Stomach (tissue), 9 donors: Measurements from ENCODE around the gene BCL11B. TPM values are rescaled to one million over a fixed set of nuclear protein-coding genes. Genes with fewer than 3 reads are reported as not detected.

ENCODE experiments used
- DNase-seq, 2 donors: peaks; one replicate each; pipeline versions ENCODE4 v3.0.0 to v3.0.0-alpha.2; 2013 to 2019
- H3K27ac ChIP-seq, 5 donors: fragments of 200-600 bp in 4 of 5; sonication (generic) in 4 of 5; one replicate each; pipeline ENCODE4 v1.5.1; 2013 to 2019; ENCODE audit warnings: mild to moderate bottlenecking in 1 of 5, moderate library complexity in 1 of 5
- H3K27me3 ChIP-seq, 3 donors: fragments of 200-600 bp; sonication (generic); one replicate each; pipeline ENCODE4 v1.5.1; 2017 to 2019; ENCODE audit warnings: mixed run types in 1 of 3
- H3K36me3 ChIP-seq, 4 donors: fragments of 200-600 bp; sonication (generic); 1 replicate in 3 of 4; 2 replicates in 1 of 4; pipeline ENCODE4 v1.5.1; 2016 to 2019
- H3K4me1 ChIP-seq, 4 donors: fragments of 200-600 bp; sonication (generic); one replicate each; pipeline ENCODE4 v1.5.1; 2016 to 2019
- H3K4me3 ChIP-seq, 4 donors: fragments of 200-600 bp; sonication (generic) in 3 of 4; one replicate each; pipeline ENCODE4 v1.5.1; 2016 to 2019; ENCODE audit warnings: mild to moderate bottlenecking in 1 of 4
- H3K9me3 ChIP-seq, 4 donors: fragments of 200-600 bp; sonication (generic); one replicate each; pipeline ENCODE4 v1.5.1; 2016 to 2019
- CTCF ChIP-seq, 7 experiments: fragments of 450-650 bp in 4 of 7; fragments of 200-600 bp in 3 of 7; sonication (generic) in 3 of 7; IDR thresholded peaks; one replicate each; pipeline ENCODE4 v1.5.1; 2016 to 2019; ENCODE audit warnings: antibody characterized with exemption in 7 of 7, control low read depth in 2 of 7, mild to moderate bottlenecking in 1 of 7
- EP300 ChIP-seq: sonication (generic); formaldehyde crosslinking; IDR thresholded peaks from one replicate; pipeline ENCODE4 v1.6.1; 2017; ENCODE audit warnings: antibody characterized with exemption
- POLR2A ChIP-seq, 4 donors: fragments of 450-650 bp; IDR thresholded peaks; one replicate each; pipeline ENCODE4 v1.6.1; 2016; ENCODE audit warnings: antibody characterized with exemption in 4 of 4, control low read depth in 2 of 4, mild to moderate bottlenecking in 1 of 4, moderate library complexity in 1 of 4
- POLR2AphosphoS5 ChIP-seq, 3 donors: sonication (generic); formaldehyde crosslinking; IDR thresholded peaks; one replicate each; pipeline ENCODE4 v1.6.1; 2016; ENCODE audit warnings: antibody characterized with exemption in 3 of 3
- WGBS, 5 donors: extraction: QIAGEN DNeasy Blood & Tissue Kit in 3 of 5; methylation state at CpG; one replicate each; pipeline versions ENCODE4 v1.1.5 to v1.1.7; 2013 to 2018; 5-methylcytosine and 5-hydroxymethylcytosine counted together
- intact Hi-C: fragments of 100-400 bp; cut with DNase I; formaldehyde crosslinking; loops from one replicate; pipeline ENCODE4 v1.15.1; 2023; ENCODE audit warnings: low total_unique reads
- polyA plus RNA-seq, 3 donors: library from polyadenylated mRNA; stranded (reverse); fragments of 200-250 nt; gene quantifications; one replicate each; pipeline ENCODE4 v1.2.3, GENCODE V29; 2013
- total RNA-seq, 5 donors: library from RNA; depleted of rRNA; stranded (reverse); fragments of >200 nt; gene quantifications; one replicate each; pipeline versions ENCODE4 v1.1.0 to v1.2.3, GENCODE V29; 2014 to 2016
- donor health status: healthy with polysubstance abuse.
- donor health status: Bipolar disorder and iron deficiency.
- donor health status: healthy.

The BCL11B gene
- total and polyA plus RNA-seq, 8 donors, result 0.15 to 9.6 (median 1.3) TPM; not detected in 1

- peaks cover 21 to 99% (median 47%) of the 10 kb centered on the region in 3 donors for H3K27me3 ChIP-seq
- no peak overlapping the region for H3K4me3 ChIP-seq
- intact Hi-C loops, result no loop called here
These were observed 3.2 kb upstream of the BCL11B start for GRCh38 chr14:99275222-99275584.

GRCh38 chr14:99274346-99275221, 2.6 kb upstream of the BCL11B start:
- DNase-seq, result peak; percentile 29 to 95
- Histone ChIP-seq H3K4me3 (peak overlapping the region; percentile 33 to 54 (median 44)), H3K9me3 (no peaks in the 10 kb centered on the region), H3K4me1 (peaks cover 37 to 57% (median 53%) of the 10 kb centered on the region in 4 donors), H3K27ac (peak overlapping the region in 1 of 5 donors; percentile 54), H3K27me3 (peaks cover 24 to 99% (median 50%) of the 10 kb centered on the region in 3 donors), H3K36me3 (no peaks in the 10 kb centered on the region)
- WGBS, 5 donors, result 1 to 5% (median 2%) methylated on average over 38 to 69 of the region's 69 CpGs
- intact Hi-C loops, result no loop called here
- no peak for TF ChIP-seq EP300
- peak in 1 of 7 experiments; percentile 7 for TF ChIP-seq CTCF (IDR thresholded peaks at IDR 0.05)

More at GRCh38 chr14:99275222-99275584, 3.2 kb upstream of the BCL11B start:
- TF ChIP-seq CTCF (IDR thresholded peaks at IDR 0.05), result no peak
- H3K27ac ChIP-seq, result no peak overlapping the region
- DNase-seq, result no peak
- H3K4me1 ChIP-seq, result peaks cover 37 to 51% (median 47%) of the 10 kb centered on the region in 4 donors
- no peaks in the 10 kb centered on the region for H3K9me3 ChIP-seq
- H3K36me3 ChIP-seq, result no peaks in the 10 kb centered on the region

GRCh38 chr14:99273766-99274345, 1.9 kb upstream of the BCL11B start:
- intact Hi-C loops, result no loop called here
- peaks cover 30 to 99% (median 57%) of the 10 kb centered on the region in 3 donors for H3K27me3 ChIP-seq
- TF ChIP-seq CTCF (IDR thresholded peaks at IDR 0.05), result no peak
- TF ChIP-seq POLR2A (IDR thresholded peaks at IDR 0.05), result no peak
- TF ChIP-seq EP300, result no peak
- TF ChIP-seq POLR2AphosphoS5 (IDR thresholded peaks at IDR 0.05), result no peak
- peak overlapping the region; percentile 33 to 54 (median 44) for H3K4me3 ChIP-seq
- H3K27ac ChIP-seq, result peak overlapping the region in 1 of 5 donors; percentile 54
- no peaks in the 10 kb centered on the region for H3K9me3 ChIP-seq
- H3K4me1 ChIP-seq, result peaks cover 37 to 63% (median 57%) of the 10 kb centered on the region in 4 donors
- H3K36me3 ChIP-seq, result no peaks in the 10 kb centered on the region
- WGBS, 5 donors, result 1 to 5% (median 2%) methylated on average over 28 to 34 of the region's 34 CpGs
- DNase-seq, result peak; percentile 8 to 69

- 1 to 3% (median 2%) methylated on average over 21 to 53 of the region's 53 CpGs for WGBS, 5 donors
- Histone ChIP-seq H3K4me1 (peaks cover 37 to 63% (median 57%) of the 10 kb centered on the region in 4 donors), H3K27ac (peak overlapping the region in 1 of 5 donors; percentile 54), H3K27me3 (peaks cover 36 to 99% (median 64%) of the 10 kb centered on the region in 3 donors), H3K36me3 (no peaks in the 10 kb centered on the region), H3K4me3 (peak overlapping the region; percentile 33 to 54 (median 44)), H3K9me3 (no peaks in the 10 kb centered on the region)
- no peak for TF ChIP-seq EP300
- TF ChIP-seq POLR2AphosphoS5 (IDR thresholded peaks at IDR 0.05), result no peak
- TF ChIP-seq CTCF (IDR thresholded peaks at IDR 0.05), result no peak
- TF ChIP-seq POLR2A (IDR thresholded peaks at IDR 0.05), result no peak
- DNase-seq, result peak; percentile 26 to 80
- intact Hi-C loops, result no loop called here
These were observed 1.1 kb upstream of the BCL11B start for GRCh38 chr14:99272899-99273765.
